GM23338 (cell line): ENCODE results near the gene SEZ6L. TPM values are rescaled to one million over a fixed set of nuclear protein-coding genes. Genes with fewer than 3 reads are reported as not detected.

Experiments
- ATAC-seq: fragments of 200-7000 bp; cut with Tn5 transposase; 3 replicates; pipeline ENCODE4 v1.9.1; 2020
- DNase-seq: peaks from one replicate; pipeline ENCODE4 v3.0.0-alpha.2; 2015; ENCODE audit warnings: low spot score
- H2AFZ ChIP-seq: fragments of 200-600 bp; sonication (generic); 2 replicates; pipeline ENCODE4 v1.8.0; 2016; ENCODE audit warnings: antibody characterized with exemption, mild to moderate bottlenecking, moderate library complexity
- H3F3A ChIP-seq: fragments of 200-600 bp; sonication (generic); replicated peaks from 2 replicates; pipeline ENCODE4 v1.8.0; 2017; ENCODE audit warnings: antibody characterized with exemption, mixed run types, low read depth
- H3K27ac ChIP-seq: fragments of 200-600 bp; sonication (generic); 2 replicates; pipeline ENCODE4 v1.6.1; 2016; ENCODE audit warnings: low read depth
- H3K27me3 ChIP-seq: fragments of 200-600 bp; sonication (generic); 2 replicates; pipeline ENCODE4 v1.8.0; 2016; ENCODE audit warnings: mild to moderate bottlenecking, mixed run types, moderate library complexity; ENCODE audit not compliant: insufficient read depth
- H3K36me3 ChIP-seq: fragments of 200-600 bp; sonication (generic); 2 replicates; pipeline ENCODE4 v1.8.0; 2016; ENCODE audit warnings: mild to moderate bottlenecking; ENCODE audit not compliant: insufficient read depth
- H3K4me1 ChIP-seq: fragments of 200-600 bp; sonication (generic); 2 replicates; pipeline ENCODE4 v1.8.0; 2016; ENCODE audit warnings: mild to moderate bottlenecking, moderate library complexity; ENCODE audit not compliant: insufficient read depth
- H3K4me2 ChIP-seq: fragments of 200-600 bp; sonication (generic); 2 replicates; pipeline ENCODE4 v1.7.1; 2017; ENCODE audit warnings: mixed run types
- H3K4me3 ChIP-seq: fragments of 200-600 bp; sonication (generic); 2 replicates; pipeline ENCODE4 v1.6.1; 2016; ENCODE audit warnings: mixed run types
- H3K79me2 ChIP-seq: fragments of 200-600 bp; sonication (generic); replicated peaks from 2 replicates; pipeline ENCODE4 v1.8.0; 2017; ENCODE audit warnings: mild to moderate bottlenecking; ENCODE audit not compliant: insufficient read depth
- H3K9me2 ChIP-seq: fragments of 200-600 bp; sonication (generic); 2 replicates; pipeline ENCODE4 v1.8.0; 2017; ENCODE audit not compliant: insufficient read depth
- H4K20me1 ChIP-seq: fragments of 200-600 bp; sonication (generic); replicated peaks from 2 replicates; pipeline ENCODE4 v1.8.0; 2017; ENCODE audit warnings: mild to moderate bottlenecking; ENCODE audit not compliant: insufficient read depth
- H3K27ac Mint-ChIP-seq: 2 replicates; pipeline ENCODE4 v1.8.0; 2020; ENCODE audit warnings: inconsistent platforms, mild to moderate bottlenecking, moderate library complexity, mixed read lengths
- H3K27me3 Mint-ChIP-seq: 3 replicates; pipeline ENCODE4 v1.8.0; 2022; ENCODE audit warnings: low read depth, mild to moderate bottlenecking, moderate library complexity, mixed read lengths, inconsistent platforms; ENCODE audit not compliant: insufficient read depth, poor library complexity
- H3K36me3 Mint-ChIP-seq: 3 replicates; pipeline ENCODE4 v1.8.0; 2021; ENCODE audit warnings: low read depth, mild to moderate bottlenecking, inconsistent platforms, moderate library complexity, mixed read lengths
- H3K4me1 Mint-ChIP-seq: 3 replicates; pipeline ENCODE4 v1.8.0; 2020; ENCODE audit warnings: mild to moderate bottlenecking, inconsistent platforms, mixed read lengths
- H3K4me3 Mint-ChIP-seq: 3 replicates; pipeline ENCODE4 v1.8.0; 2021; ENCODE audit warnings: moderate library complexity, mild to moderate bottlenecking, inconsistent platforms, mixed read lengths
- H3K9me3 Mint-ChIP-seq: 3 replicates; pipeline ENCODE4 v1.8.0; 2020; ENCODE audit warnings: moderate library complexity, mild to moderate bottlenecking, inconsistent platforms, mixed read lengths
- CREB1 ChIP-seq: fragments of 250-450 bp; sonication (Bioruptor Pico); IDR thresholded peaks from 2 replicates; pipeline ENCODE4 v1.5.0; 2020; ENCODE audit warnings: low read depth, mild to moderate bottlenecking, moderate library complexity
- CTCF ChIP-seq, 2 experiments: fragments of 200-600 bp in 1 of 2; sonication (generic) in 1 of 2; conservative IDR thresholded peaks; 2 replicates each; pipeline versions ENCODE4 v1.5.1 to v1.6.1; 2016 to 2017; ENCODE audit warnings: antibody characterized with exemption in 2 of 2, low read depth in 2 of 2, mild to moderate bottlenecking in 2 of 2, moderate library complexity in 1 of 2
- ETS1 ChIP-seq: IDR thresholded peaks from 2 replicates; pipeline ENCODE4 v1.6.1; 2016; ENCODE audit warnings: antibody characterized with exemption
- EZH2 ChIP-seq: fragments of 200-600 bp; sonication (generic); IDR thresholded peaks from one replicate; pipeline ENCODE4 v1.8.0; 2017; ENCODE audit warnings: antibody characterized with exemption, mild to moderate bottlenecking, low read depth; ENCODE audit not compliant: unreplicated experiment
- EZH2phosphoT487 ChIP-seq: fragments of 200-600 bp; sonication (generic); IDR thresholded peaks from one replicate; pipeline ENCODE4 v1.8.1; 2018; ENCODE audit warnings: antibody characterized with exemption; ENCODE audit not compliant: unreplicated experiment
- JUNB ChIP-seq: IDR thresholded peaks from one replicate; pipeline ENCODE4 v1.6.1; 2016; ENCODE audit warnings: antibody characterized with exemption; ENCODE audit not compliant: unreplicated experiment
- NANOG ChIP-seq: IDR thresholded peaks from 2 replicates; pipeline ENCODE4 v1.6.1; 2016; ENCODE audit warnings: antibody characterized with exemption, borderline replicate concordance
- POLR2AphosphoS5 ChIP-seq: IDR thresholded peaks from 2 replicates; pipeline ENCODE4 v1.6.1; 2016; ENCODE audit warnings: antibody characterized with exemption, low read depth
- REST ChIP-seq: IDR thresholded peaks from one replicate; pipeline ENCODE4 v1.6.1; 2018; ENCODE audit warnings: antibody characterized with exemption; ENCODE audit not compliant: unreplicated experiment
- STAT1 ChIP-seq: IDR thresholded peaks from one replicate; pipeline ENCODE4 v1.6.1; 2016; ENCODE audit warnings: antibody characterized with exemption; ENCODE audit not compliant: unreplicated experiment
- ZNF114 ChIP-seq: fragments of 250-450 bp; sonication (Bioruptor Pico); IDR thresholded peaks from 2 replicates; pipeline ENCODE4 v1.5.0; 2020; ENCODE audit warnings: mild to moderate bottlenecking, moderate library complexity
- ZNF331 ChIP-seq: fragments of 250-450 bp; sonication (Bioruptor Pico); IDR thresholded peaks from 2 replicates; pipeline ENCODE4 v1.5.0; 2020; ENCODE audit warnings: low read depth, mild to moderate bottlenecking, moderate library complexity
- ZNF462 ChIP-seq: fragments of 250-450 bp; sonication (Bioruptor Pico); IDR thresholded peaks from 2 replicates; pipeline ENCODE4 v1.5.0; 2020; ENCODE audit warnings: mild to moderate bottlenecking, moderate library complexity
- polyA plus RNA-seq: library from polyadenylated mRNA; unstranded; fragments of >200 nt; fragmentation: Nextera tagmentation; extraction: Ambion mirVana; gene quantifications from 2 replicates; pipeline ENCODE4 v1.2.1, GENCODE V29; 2016
- total RNA-seq: library from RNA; depleted of rRNA; stranded (reverse); fragments of >200 nt; shearing (Covaris generic); gene quantifications from 2 replicates; pipeline ENCODE4 v1.2.3, GENCODE V29; 2014

The SEZ6L gene
- total and polyA plus RNA-seq, 2 experiments from 2014 or later = 0.13 to 0.24 TPM

GRCh38 chr22:26269572-26269971, 100.3 kb downstream of the SEZ6L start:
- Mint-ChIP-seq H3K36me3 (no peaks in the 10 kb centered on the region), H3K27me3 (no peaks in the 10 kb centered on the region), H3K4me3 (no peak overlapping the region), H3K27ac (no peak overlapping the region), H3K4me1 (0 out of 3 replicates have a peak, but pooled peaks cover 2% of the 10 kb centered on the region), H3K9me3 (no peaks in the 10 kb centered on the region)
- Histone ChIP-seq H4K20me1 (no peaks in the 10 kb centered on the region), H3K9me2 (no peaks in the 10 kb centered on the region), H3F3A (no peaks in the 10 kb centered on the region), H3K27ac (no peak overlapping the region), H3K4me3 (no peak overlapping the region), H3K36me3 (no peaks in the 10 kb centered on the region), H3K79me2 (no peaks in the 10 kb centered on the region), H2AFZ (no peak overlapping the region), H3K4me2 (no peak overlapping the region), H3K27me3 (no peaks in the 10 kb centered on the region), H3K4me1 (no peaks in the 10 kb centered on the region)
- DNase-seq (no peak), ATAC-seq (no peak)
- no peak for TF ChIP-seq CTCF (conservative IDR thresholded peaks at IDR 0.05; ENCODE audit: low read depth in 2 of 2)
- TF ChIP-seq EZH2phosphoT487 = no peak
- no peak for TF ChIP-seq ETS1
- no peak for TF ChIP-seq ZNF114
- TF ChIP-seq ZNF331 (CRISPR knock-in tag) = no peak
- no peak for TF ChIP-seq JUNB
- TF ChIP-seq EZH2 = no peak
- no peak for TF ChIP-seq ZNF462
- no peak for TF ChIP-seq REST
- TF ChIP-seq STAT1 = no peak
- TF ChIP-seq CREB1 (CRISPR knock-in tag) = no peak
- TF ChIP-seq POLR2AphosphoS5 = no peak
- TF ChIP-seq NANOG = no peak
